Neural cell (in vitro differentiated cells): ENCODE measurements around the gene TMEM236. TPM values are rescaled to one million over a fixed set of nuclear protein-coding genes. Genes with fewer than 3 reads are reported as not detected.

ENCODE experiments used
- H2AFZ ChIP-seq: fragments of 200-600, 300-800 bp; sonication (generic), shearing (Covaris generic); 2 replicates; pipeline ENCODE4 v1.6.0; 2014; ENCODE audit warnings: low read depth, mild to moderate bottlenecking, antibody characterized with exemption, low read length, moderate library complexity
- H3F3A ChIP-seq: fragments of 200-600 bp; shearing (Covaris generic); 2 replicates; pipeline ENCODE4 v1.6.1; 2016; ENCODE audit warnings: mild to moderate bottlenecking, moderate library complexity, mixed read lengths, antibody characterized with exemption, low read length; ENCODE audit not compliant: insufficient read depth, poor library complexity, severe bottlenecking
- H3K27ac ChIP-seq: fragments of 200-600, 300-800 bp; sonication (generic), shearing (Covaris generic); 2 replicates; pipeline ENCODE4 v1.5.1; 2014; ENCODE audit warnings: mild to moderate bottlenecking, low read length, moderate library complexity
- H3K27me3 ChIP-seq: fragments of 300-800, 200-600 bp; sonication (generic), shearing (Covaris generic); 2 replicates; pipeline ENCODE4 v1.6.0; 2014; ENCODE audit warnings: mild to moderate bottlenecking, low read depth, low read length, moderate library complexity; ENCODE audit not compliant: insufficient read depth
- H3K36me3 ChIP-seq: fragments of 300-800, 200-600 bp; sonication (generic), shearing (Covaris generic); 2 replicates; pipeline ENCODE4 v1.5.1; 2014; ENCODE audit warnings: mild to moderate bottlenecking, antibody characterized with exemption, low read length, moderate library complexity; ENCODE audit not compliant: insufficient read depth
- H3K4me2 ChIP-seq: fragments of 300-800, 200-600 bp; sonication (generic), shearing (Covaris generic); 2 replicates; pipeline ENCODE4 v1.6.0; 2014; ENCODE audit warnings: mild to moderate bottlenecking, low read length
- H3K4me3 ChIP-seq: fragments of 300-800, 200-600 bp; sonication (generic), shearing (Covaris generic); 2 replicates; pipeline ENCODE4 v1.5.1; 2014; ENCODE audit warnings: mild to moderate bottlenecking, low read length, moderate library complexity
- H3K79me2 ChIP-seq: fragments of 200-600 bp; shearing (Covaris generic); replicated peaks from 2 replicates; pipeline ENCODE4 v1.6.0; 2014; ENCODE audit warnings: mild to moderate bottlenecking, low read length, moderate library complexity; ENCODE audit not compliant: insufficient read depth
- H3K9ac ChIP-seq: fragments of 300-800, 200-600 bp; sonication (generic), shearing (Covaris generic); 2 replicates; pipeline ENCODE4 v1.6.1; 2016; ENCODE audit warnings: mild to moderate bottlenecking, low read length, mixed read lengths
- H3K9me2 ChIP-seq: fragments of 200-600 bp; shearing (Covaris generic); 2 replicates; pipeline ENCODE4 v1.6.1; 2016; ENCODE audit warnings: mild to moderate bottlenecking, low read length, mixed read lengths; ENCODE audit not compliant: insufficient read depth
- H3K9me3 ChIP-seq: fragments of 200-600, 300-800 bp; sonication (generic), shearing (Covaris generic); 2 replicates; pipeline ENCODE4 v1.6.1; 2016; ENCODE audit warnings: mild to moderate bottlenecking, mixed run types, low read length, moderate library complexity, mixed read lengths
- H4K20me1 ChIP-seq: fragments of 200-600 bp; shearing (Covaris generic); 2 replicates; pipeline ENCODE4 v1.6.1; 2016; ENCODE audit warnings: mild to moderate bottlenecking, mixed run types; ENCODE audit not compliant: insufficient read depth
- CTCF ChIP-seq: fragments of 450-650 bp; IDR thresholded peaks from 2 replicates; pipeline ENCODE4 v1.5.1; 2014; ENCODE audit warnings: antibody characterized with exemption, mild to moderate bottlenecking, moderate library complexity; ENCODE audit not compliant: poor library complexity, severe bottlenecking
- EP300 ChIP-seq: fragments of 450-650 bp; conservative IDR thresholded peaks from 2 replicates; pipeline ENCODE4 v1.6.1; 2014; ENCODE audit warnings: antibody characterized with exemption, mild to moderate bottlenecking, moderate library complexity; ENCODE audit not compliant: poor library complexity, severe bottlenecking
- EZH2 ChIP-seq: fragments of 200-600, 300-800 bp; shearing (Covaris generic), sonication (generic); IDR thresholded peaks from 2 replicates; pipeline ENCODE4 v1.6.1; 2014; ENCODE audit warnings: antibody characterized with exemption, low read length, borderline replicate concordance, mild to moderate bottlenecking; ENCODE audit not compliant: insufficient read depth, poor library complexity, severe bottlenecking
- MXI1 ChIP-seq: fragments of 450-650 bp; conservative IDR thresholded peaks from 2 replicates; pipeline ENCODE4 v1.6.1; 2014; ENCODE audit warnings: antibody characterized with exemption, mild to moderate bottlenecking; ENCODE audit not compliant: poor library complexity, severe bottlenecking
- POLR2AphosphoS5 ChIP-seq: IDR thresholded peaks from 2 replicates; pipeline ENCODE4 v1.6.1; 2012
- RAD21 ChIP-seq: fragments of 450-650 bp; conservative IDR thresholded peaks from 2 replicates; pipeline ENCODE4 v1.6.1; 2014; ENCODE audit warnings: antibody characterized with exemption, mild to moderate bottlenecking, moderate library complexity
- SMC3 ChIP-seq: fragments of 450-650 bp; conservative IDR thresholded peaks from 2 replicates; pipeline ENCODE4 v1.6.1; 2014; ENCODE audit warnings: antibody characterized with exemption, mild to moderate bottlenecking, moderate library complexity; ENCODE audit not compliant: poor library complexity
- TAF1 ChIP-seq: IDR thresholded peaks from 2 replicates; pipeline ENCODE4 v1.6.1; 2012; ENCODE audit warnings: low read depth
- polyA plus RNA-seq: library from polyadenylated mRNA; depleted of rRNA; stranded (reverse); fragments of >200 nt; gene quantifications from 2 replicates; pipeline ENCODE4 v1.2.3, GENCODE V29; 2014
- TF ChIP-seq, protein P1 (sequence below): IDR thresholded peaks from 2 replicates; pipeline ENCODE4 v1.6.1; 2012; ENCODE audit warnings: borderline replicate concordance

TMEM236 gene
- polyA plus RNA-seq, 1 donor from 2014 or later: 0.10 TPM

GRCh38 chr10:17744341-17744861, 7.6 kb upstream of the TMEM236 start:
- H4K20me1 ChIP-seq: no peaks in the 10 kb centered on the region
- no peaks in the 10 kb centered on the region for H3K79me2 ChIP-seq
- H3K9ac ChIP-seq: no peak overlapping the region
- H3K27me3 ChIP-seq: no peaks in the 10 kb centered on the region
- no peak overlapping the region for H3K27ac ChIP-seq
- TF ChIP-seq SMC3 (no peak), MXI1 (no peak), EZH2 (no peak), TAF1 (no peak), POLR2AphosphoS5 (no peak), EP300 (no peak), CTCF (no peak), RAD21 (no peak)
- TF ChIP-seq, protein P1, sequence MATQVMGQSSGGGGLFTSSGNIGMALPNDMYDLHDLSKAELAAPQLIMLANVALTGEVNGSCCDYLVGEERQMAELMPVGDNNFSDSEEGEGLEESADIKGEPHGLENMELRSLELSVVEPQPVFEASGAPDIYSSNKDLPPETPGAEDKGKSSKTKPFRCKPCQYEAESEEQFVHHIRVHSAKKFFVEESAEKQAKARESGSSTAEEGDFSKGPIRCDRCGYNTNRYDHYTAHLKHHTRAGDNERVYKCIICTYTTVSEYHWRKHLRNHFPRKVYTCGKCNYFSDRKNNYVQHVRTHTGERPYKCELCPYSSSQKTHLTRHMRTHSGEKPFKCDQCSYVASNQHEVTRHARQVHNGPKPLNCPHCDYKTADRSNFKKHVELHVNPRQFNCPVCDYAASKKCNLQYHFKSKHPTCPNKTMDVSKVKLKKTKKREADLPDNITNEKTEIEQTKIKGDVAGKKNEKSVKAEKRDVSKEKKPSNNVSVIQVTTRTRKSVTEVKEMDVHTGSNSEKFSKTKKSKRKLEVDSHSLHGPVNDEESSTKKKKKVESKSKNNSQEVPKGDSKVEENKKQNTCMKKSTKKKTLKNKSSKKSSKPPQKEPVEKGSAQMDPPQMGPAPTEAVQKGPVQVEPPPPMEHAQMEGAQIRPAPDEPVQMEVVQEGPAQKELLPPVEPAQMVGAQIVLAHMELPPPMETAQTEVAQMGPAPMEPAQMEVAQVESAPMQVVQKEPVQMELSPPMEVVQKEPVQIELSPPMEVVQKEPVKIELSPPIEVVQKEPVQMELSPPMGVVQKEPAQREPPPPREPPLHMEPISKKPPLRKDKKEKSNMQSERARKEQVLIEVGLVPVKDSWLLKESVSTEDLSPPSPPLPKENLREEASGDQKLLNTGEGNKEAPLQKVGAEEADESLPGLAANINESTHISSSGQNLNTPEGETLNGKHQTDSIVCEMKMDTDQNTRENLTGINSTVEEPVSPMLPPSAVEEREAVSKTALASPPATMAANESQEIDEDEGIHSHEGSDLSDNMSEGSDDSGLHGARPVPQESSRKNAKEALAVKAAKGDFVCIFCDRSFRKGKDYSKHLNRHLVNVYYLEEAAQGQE: no peak
- H3K4me3 ChIP-seq: no peak overlapping the region
- no peaks in the 10 kb centered on the region for H3K9me2 ChIP-seq
- no peaks in the 10 kb centered on the region for H3K9me3 ChIP-seq
- no peak overlapping the region for H3K4me2 ChIP-seq
- no peaks in the 10 kb centered on the region for H3F3A ChIP-seq
- H2AFZ ChIP-seq: no peak overlapping the region
- H3K36me3 ChIP-seq: no peaks in the 10 kb centered on the region

DNA sequence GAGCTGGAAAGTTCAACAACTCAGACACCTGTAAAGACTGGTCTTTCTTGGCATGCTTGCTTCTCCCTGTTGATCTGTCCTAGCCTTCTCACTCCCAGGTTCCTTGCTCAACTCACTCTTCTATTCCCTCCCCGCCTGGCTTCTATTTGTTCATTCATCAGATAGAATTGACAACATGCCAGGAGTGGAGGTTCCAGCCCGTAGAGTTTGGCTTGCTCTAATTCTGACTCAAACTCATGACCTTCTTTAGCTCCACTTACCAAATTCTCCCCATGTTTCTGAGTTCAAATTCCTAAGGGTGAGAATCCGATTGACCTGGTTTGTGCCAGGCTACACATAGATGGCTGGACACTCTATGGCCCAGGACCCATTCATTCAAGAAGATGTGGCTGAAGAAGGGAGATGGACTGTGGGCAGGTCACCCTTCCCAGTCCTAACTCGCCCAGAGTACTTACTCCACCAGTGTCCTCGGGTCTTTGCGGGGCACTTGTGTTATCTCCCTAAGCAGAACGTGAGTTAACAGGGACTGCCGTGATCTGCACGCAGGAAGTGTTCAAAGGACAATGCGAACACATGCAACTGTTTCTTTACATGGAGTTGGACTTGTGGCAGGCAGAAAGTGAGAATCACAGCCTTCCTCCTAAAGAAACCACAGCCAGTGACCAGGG, 4.0 kb upstream of the TMEM236 start:
- H3K27ac ChIP-seq: no peak overlapping the region
- no peak overlapping the region for H3K4me2 ChIP-seq
- H3K79me2 ChIP-seq: no peaks in the 10 kb centered on the region
- no peak overlapping the region for H2AFZ ChIP-seq
- no peaks in the 10 kb centered on the region for H3K9me3 ChIP-seq
- H3K9me2 ChIP-seq: no peaks in the 10 kb centered on the region
- H3K9ac ChIP-seq: no peak overlapping the region
- H4K20me1 ChIP-seq: no peaks in the 10 kb centered on the region
- no peaks in the 10 kb centered on the region for H3K36me3 ChIP-seq
- H3K27me3 ChIP-seq: no peaks in the 10 kb centered on the region
- no peak for TF ChIP-seq EP300
- TF ChIP-seq, protein P1: no peak
- TF ChIP-seq POLR2AphosphoS5: no peak
- no peak for TF ChIP-seq TAF1
- TF ChIP-seq MXI1: no peak
- TF ChIP-seq SMC3: no peak
- TF ChIP-seq CTCF: no peak
- TF ChIP-seq RAD21: no peak
- no peak for TF ChIP-seq EZH2
- H3K4me3 ChIP-seq: no peak overlapping the region
- no peaks in the 10 kb centered on the region for H3F3A ChIP-seq
